GM08714 (cell line): ENCODE data around the gene ZNF764.
"Not testable (repeated sequence)": the region's sequence is repeated elsewhere in the genome, so short reads cannot be mapped to it uniquely, and the experiment has no call there.

Experiments
- H3K4me3 ChIP-seq: fragments of 200-500 bp; sonication (Bioruptor generic); 2 replicates; pipeline ENCODE4 v1.5.1; 2014; ENCODE audit warnings: mild to moderate bottlenecking, low read length, inconsistent platforms
- ZNF274 ChIP-seq: IDR thresholded peaks from 2 replicates; pipeline ENCODE4 v1.6.1; 2012; ENCODE audit warnings: mild to moderate bottlenecking, low read depth, low read length

ZNF764 gene

GRCh38 chr16:30530163-30531037, 27.8 kb downstream of the ZNF764 start:
- no peak for TF ChIP-seq ZNF274
- no peak overlapping the region for H3K4me3 ChIP-seq

GRCh38 chr16:30528799-30529457, 29.2 kb downstream of the ZNF764 start:
- no peak overlapping the region for H3K4me3 ChIP-seq

GRCh38 chr16:30527635-30528178, 30.5 kb downstream of the ZNF764 start:
- H3K4me3 ChIP-seq: peak overlapping the region; percentile 31; the same call in 1 of the 2 replicates
- no peak for TF ChIP-seq ZNF274

More at GRCh38 chr16:30528799-30529457, 29.2 kb downstream of the ZNF764 start:
- TF ChIP-seq ZNF274: no peak

GRCh38 chr16:30526823-30527634, 31.1 kb downstream of the ZNF764 start:
- H3K4me3 ChIP-seq: peak overlapping the region; percentile 74
- no peak for TF ChIP-seq ZNF274

- peak within 1 kb of the TSS; percentile 74 for H3K4me3 ChIP-seq
Observed at GRCh38 chr16:30526137-30526822, 31.9 kb downstream of the ZNF764 start, which contains the start of gene ZNF768. ZNF768 (minus strand) TSS chr16:30526566; CDS start chr16:30526413, 153 bp downstream.

GRCh38 chr16:30525844-30526136, 32.4 kb downstream of the ZNF764 start:
- peak overlapping the region; percentile 74; the same call in 1 of the 2 replicates for H3K4me3 ChIP-seq
- no peak for TF ChIP-seq ZNF274

More at GRCh38 chr16:30526137-30526822, 31.9 kb downstream of the ZNF764 start, which contains the start of gene ZNF768:
- TF ChIP-seq ZNF274: no peak

GRCh38 chr16:30524575-30525568, 33.3 kb downstream of the ZNF764 start:
- H3K4me3 ChIP-seq: no peak overlapping the region
- no peak for TF ChIP-seq ZNF274

- no peak overlapping the region for H3K4me3 ChIP-seq
- no peak for TF ChIP-seq ZNF274
Observed at GRCh38 chr16:30523768-30524574, 34.2 kb downstream of the ZNF764 start.

GRCh38 chr16:30522702-30523463, 35.3 kb downstream of the ZNF764 start:
- H3K4me3 ChIP-seq: not testable (repeated sequence)

GRCh38 chr16:30521873-30522641, 36.1 kb downstream of the ZNF764 start:
- no peak for TF ChIP-seq ZNF274
- H3K4me3 ChIP-seq: no peak overlapping the region

GRCh38 chr16:30521476-30521872, 36.7 kb downstream of the ZNF764 start:
- TF ChIP-seq ZNF274: no peak
- no peak overlapping the region for H3K4me3 ChIP-seq
